Measurements from ENCODE around the gene TMEM8B.

TMEM8B gene

DNA sequence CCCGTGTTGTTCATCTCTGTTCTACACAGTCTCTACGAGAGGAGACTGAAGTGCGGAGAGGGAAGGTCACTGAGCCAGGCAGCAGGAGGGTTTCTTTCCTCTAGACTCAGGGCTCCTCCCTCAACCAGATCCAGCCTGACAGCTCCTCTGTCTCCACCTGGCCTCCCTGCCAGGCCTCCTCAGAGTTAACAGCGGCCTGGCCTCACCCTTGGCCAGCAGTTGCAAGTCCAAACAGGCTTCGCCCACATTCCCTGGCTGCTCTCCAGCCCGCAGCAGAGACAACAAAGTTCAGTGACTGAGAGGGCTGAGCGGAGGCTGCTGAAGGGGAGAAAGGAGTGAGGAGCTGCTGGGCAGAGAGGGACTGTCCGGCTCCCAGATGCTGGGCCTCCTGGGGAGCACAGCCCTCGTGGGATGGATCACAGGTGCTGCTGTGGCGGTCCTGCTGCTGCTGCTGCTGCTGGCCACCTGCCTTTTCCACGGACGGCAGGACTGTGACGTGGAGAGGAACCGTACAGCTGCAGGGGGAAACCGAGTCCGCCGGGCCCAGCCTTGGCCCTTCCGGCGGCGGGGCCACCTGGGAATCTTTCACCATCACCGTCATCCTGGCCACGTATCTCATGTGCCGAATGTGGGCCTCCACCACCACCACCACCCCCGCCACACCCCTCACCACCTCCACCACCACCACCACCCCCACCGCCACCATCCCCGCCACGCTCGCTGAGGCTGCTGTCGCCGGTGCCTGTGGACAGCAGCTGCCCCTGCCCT is 77.1 kb downstream of the TMEM8B start, which contains the start of gene HRCT1:
Gene HRCT1 (plus strand): TSS at position 291 of the 768 bp plus-strand sequence. CDS start 86 bp downstream, at position 377.
- Histone ChIP-seq H3K14ac (ENCODE audit: low read length) (peak within 1 kb of the TSS; percentile 48), H3K9me3 (replicated peaks in 1 of 2; ENCODE audit: control insufficient read depth in 2 of 2, insufficient read depth in 1 of 2, low read depth in 1 of 2, low read length in 2 of 2) (no peaks in the 10 kb centered on the region), H2BK12ac (ENCODE audit: low read length) (peak within 1 kb of the TSS; percentile 77), H3K4me2 (ENCODE audit: insufficient read depth, low read length, poor library complexity, severe bottlenecking) (no peak within 1 kb of the TSS), H3K79me1 (ENCODE audit: low read depth, low read length) (no peaks in the 10 kb centered on the region), H3K4me1 (ENCODE audit: control insufficient read depth in 2 of 2, insufficient read depth in 1 of 2, low read depth in 1 of 2, low read length in 2 of 2) (peaks cover 23 to 50% of the 10 kb centered on the region in 2 donors), H2AK5ac (ENCODE audit: low read depth, low read length) (peak within 1 kb of the TSS; percentile 99), H3K4me3 (ENCODE audit: low read length in 2 of 2) (no peak within 1 kb of the TSS), H3K27ac (replicated peaks; ENCODE audit: low read length) (peak within 1 kb of the TSS; percentile 88), H2BK15ac (ENCODE audit: low read length) (peak within 1 kb of the TSS; percentile 88), H4K8ac (ENCODE audit: low read depth, low read length) (peak within 1 kb of the TSS; percentile 68), H3K36me3 (replicated peaks in 1 of 2; ENCODE audit: control insufficient read depth in 2 of 2, insufficient read depth in 2 of 2, low read length in 2 of 2) (no peaks in the 10 kb centered on the region), H2AFZ (ENCODE audit: low read length) (peak within 1 kb of the TSS; percentile 87), H3K27me3 (ENCODE audit: control insufficient read depth in 3 of 3, insufficient read depth in 3 of 3, low read depth in 1 of 3, low read length in 3 of 3) (peaks cover 0 to 2% (median 0%) of the 10 kb centered on the region in 3 experiments), H2BK120ac (ENCODE audit: low read depth, low read length) (peak within 1 kb of the TSS; percentile 95), H3K9ac (ENCODE audit: low read depth, low read length, poor library complexity) (peak within 1 kb of the TSS; percentile 61), H3K23ac (ENCODE audit: low read depth, low read length, poor library complexity) (peak within 1 kb of the TSS; percentile 23), H3K4ac (ENCODE audit: low read length) (peak within 1 kb of the TSS; percentile 39), H4K91ac (ENCODE audit: low read depth, low read length, poor library complexity) (peak within 1 kb of the TSS; percentile 64), H2BK5ac (ENCODE audit: low read length) (peak within 1 kb of the TSS; percentile 76), H3K18ac (ENCODE audit: low read length) (peak within 1 kb of the TSS; percentile 91)
- no peak for DNase-seq (ENCODE audit: low spot score)
- WGBS, 2 donors (ENCODE audit: extremely low coverage in 2 of 2, insufficient read length in 2 of 2, insufficient replicate concordance in 1 of 2) = no CpG with 5 or more reads among the region's 30 CpGs

DNA sequence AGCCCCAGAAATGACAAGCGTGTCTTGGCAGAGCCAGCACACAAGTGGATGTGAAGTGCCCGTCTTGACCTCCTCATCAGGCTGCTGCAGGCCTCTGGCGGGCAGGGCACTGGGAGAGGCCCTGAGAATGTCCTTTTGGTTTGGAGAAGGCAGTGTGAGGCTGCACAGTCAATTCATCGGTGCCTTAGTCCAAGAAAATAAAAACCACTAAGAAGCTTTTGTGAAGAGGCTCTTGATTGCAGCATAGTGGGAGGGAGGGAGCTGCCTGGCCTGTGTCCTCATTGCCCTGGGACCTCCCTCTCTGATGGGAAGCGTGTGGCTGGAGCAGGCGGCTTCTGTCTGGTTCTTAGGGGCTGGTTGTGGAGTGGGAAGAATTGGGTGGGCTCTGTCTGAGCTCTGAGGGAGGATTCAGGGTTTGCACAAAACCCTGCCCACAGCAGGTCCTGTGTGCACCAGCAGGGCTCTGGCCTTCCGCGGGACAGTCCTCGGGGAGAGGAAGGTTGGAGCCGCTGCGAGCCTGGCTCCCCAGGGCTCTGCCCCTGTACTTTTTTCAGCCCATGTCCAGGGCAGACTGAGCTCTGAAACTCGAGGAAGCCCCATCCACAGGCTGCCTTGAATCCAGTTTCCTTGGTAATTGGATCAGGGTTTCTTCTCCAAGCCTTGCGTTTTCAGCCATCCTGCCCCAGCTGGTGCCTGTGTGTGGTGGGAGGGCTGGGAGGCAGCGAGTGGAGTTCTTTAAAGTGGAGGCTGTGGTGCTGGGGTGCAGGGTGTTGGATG is 78.1 kb downstream of the TMEM8B start:
- H3K4ac ChIP-seq (ENCODE audit: low read length) = no peak overlapping the region
- H2BK120ac ChIP-seq (ENCODE audit: low read depth, low read length) = peak overlapping the region; percentile 74
- H3K9ac ChIP-seq (ENCODE audit: low read depth, low read length, poor library complexity) = no peak overlapping the region
- no CpG with 5 or more reads among the region's 14 CpGs for WGBS, 2 donors (ENCODE audit: extremely low coverage in 2 of 2, insufficient read length in 2 of 2, insufficient replicate concordance in 1 of 2)
- H3K36me3 ChIP-seq (replicated peaks in 1 of 2; ENCODE audit: control insufficient read depth in 2 of 2, insufficient read depth in 2 of 2, low read length in 2 of 2) = no peaks in the 10 kb centered on the region
- peak overlapping the region; percentile 76 for H2BK5ac ChIP-seq (ENCODE audit: low read length)
- H2BK15ac ChIP-seq (ENCODE audit: low read length) = peak overlapping the region; percentile 88
- H3K4me1 ChIP-seq (ENCODE audit: control insufficient read depth in 2 of 2, insufficient read depth in 1 of 2, low read depth in 1 of 2, low read length in 2 of 2) = peaks cover 23 to 50% of the 10 kb centered on the region in 2 donors
- peak overlapping the region; percentile 48 for H3K14ac ChIP-seq (ENCODE audit: low read length)
- no peak overlapping the region for H3K4me3 ChIP-seq (ENCODE audit: low read length in 2 of 2)
- H2AFZ ChIP-seq (ENCODE audit: low read length) = peak overlapping the region; percentile 87
- peak overlapping the region; percentile 40 for H2AK5ac ChIP-seq (ENCODE audit: low read depth, low read length)
- no peak for DNase-seq (ENCODE audit: low spot score)
- no peaks in the 10 kb centered on the region for H3K79me1 ChIP-seq (ENCODE audit: low read depth, low read length)
- peak overlapping the region; percentile 86 for H3K18ac ChIP-seq (ENCODE audit: low read length)
- H4K91ac ChIP-seq (ENCODE audit: low read depth, low read length, poor library complexity) = peak overlapping the region; percentile 41
- H3K23ac ChIP-seq (ENCODE audit: low read depth, low read length, poor library complexity) = no peak overlapping the region
- no peaks in the 10 kb centered on the region for H3K9me3 ChIP-seq (replicated peaks in 1 of 2; ENCODE audit: control insufficient read depth in 2 of 2, insufficient read depth in 1 of 2, low read depth in 1 of 2, low read length in 2 of 2)
- peak overlapping the region; percentile 28 for H3K4me2 ChIP-seq (ENCODE audit: insufficient read depth, low read length, poor library complexity, severe bottlenecking)
- peak overlapping the region; percentile 33 for H2BK12ac ChIP-seq (ENCODE audit: low read length)
- peak overlapping the region; percentile 68 for H4K8ac ChIP-seq (ENCODE audit: low read depth, low read length)
- H3K27me3 ChIP-seq (ENCODE audit: control insufficient read depth in 3 of 3, insufficient read depth in 3 of 3, low read depth in 1 of 3, low read length in 3 of 3) = peaks cover 0 to 2% (median 0%) of the 10 kb centered on the region in 3 experiments
- peak overlapping the region; percentile 88 for H3K27ac ChIP-seq (replicated peaks; ENCODE audit: low read length)

DNA sequence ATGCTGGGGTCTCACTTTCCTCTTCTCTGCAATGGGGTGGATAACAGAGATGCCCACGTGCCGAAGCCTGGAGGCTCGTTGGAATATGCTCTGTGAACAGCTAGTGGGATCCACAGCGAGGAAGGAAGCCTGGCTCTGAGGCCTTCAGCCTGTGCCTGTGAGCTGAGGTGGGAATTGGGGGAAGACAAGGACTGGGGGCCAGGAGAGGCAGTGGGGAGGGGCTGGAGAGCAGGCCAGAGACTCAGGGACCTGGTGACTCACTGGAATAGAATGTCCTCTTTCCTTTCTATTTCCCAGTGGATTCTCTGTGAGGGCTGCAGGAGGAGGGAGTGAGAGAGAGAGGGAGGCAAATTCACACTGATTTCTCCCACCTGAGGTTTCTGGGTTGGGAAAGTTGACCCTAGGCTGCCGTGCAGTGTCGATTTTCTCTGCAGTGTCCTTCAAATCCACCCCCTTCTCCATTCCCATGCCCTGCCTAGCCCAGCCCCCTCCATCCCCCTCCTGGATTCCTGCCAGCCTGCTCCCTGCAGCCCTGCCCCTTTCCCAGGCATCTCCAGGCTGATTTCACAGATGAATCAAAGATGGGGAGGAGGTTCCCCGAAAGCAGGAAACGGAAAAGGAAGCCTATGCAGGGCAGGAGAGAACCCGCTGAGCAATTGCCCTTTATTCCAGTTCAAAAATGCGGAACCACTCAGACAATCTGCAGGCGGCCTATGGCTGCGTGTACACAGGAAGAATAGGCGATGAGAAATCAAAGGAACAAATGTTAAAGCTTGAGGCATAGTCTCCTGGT is 78.9 kb downstream of the TMEM8B start:
- Histone ChIP-seq H2BK120ac (ENCODE audit: low read depth, low read length) (peak overlapping the region; percentile 74), H3K9ac (ENCODE audit: low read depth, low read length, poor library complexity) (no peak overlapping the region), H3K4me2 (ENCODE audit: insufficient read depth, low read length, poor library complexity, severe bottlenecking) (peak overlapping the region; percentile 28), H3K27me3 (ENCODE audit: control insufficient read depth in 3 of 3, insufficient read depth in 3 of 3, low read depth in 1 of 3, low read length in 3 of 3) (peaks cover 0 to 2% (median 0%) of the 10 kb centered on the region in 3 experiments), H3K23ac (ENCODE audit: low read depth, low read length, poor library complexity) (no peak overlapping the region), H3K4me3 (ENCODE audit: low read length in 2 of 2) (no peak overlapping the region), H3K18ac (ENCODE audit: low read length) (peak overlapping the region; percentile 86), H2AFZ (ENCODE audit: low read length) (peak overlapping the region; percentile 87), H2BK15ac (ENCODE audit: low read length) (peak overlapping the region; percentile 22), H2BK12ac (ENCODE audit: low read length) (no peak overlapping the region), H4K8ac (ENCODE audit: low read depth, low read length) (no peak overlapping the region), H3K9me3 (replicated peaks in 1 of 2; ENCODE audit: control insufficient read depth in 2 of 2, insufficient read depth in 1 of 2, low read depth in 1 of 2, low read length in 2 of 2) (no peaks in the 10 kb centered on the region), H3K4ac (ENCODE audit: low read length) (no peak overlapping the region), H3K36me3 (replicated peaks in 1 of 2; ENCODE audit: control insufficient read depth in 2 of 2, insufficient read depth in 2 of 2, low read length in 2 of 2) (no peaks in the 10 kb centered on the region), H3K14ac (ENCODE audit: low read length) (no peak overlapping the region), H2BK5ac (ENCODE audit: low read length) (peak overlapping the region; percentile 76), H2AK5ac (ENCODE audit: low read depth, low read length) (peak overlapping the region; percentile 20), H3K79me1 (ENCODE audit: low read depth, low read length) (no peaks in the 10 kb centered on the region), H4K91ac (ENCODE audit: low read depth, low read length, poor library complexity) (peak overlapping the region; percentile 41), H3K27ac (replicated peaks; ENCODE audit: low read length) (peak overlapping the region; percentile 88), H3K4me1 (ENCODE audit: control insufficient read depth in 2 of 2, insufficient read depth in 1 of 2, low read depth in 1 of 2, low read length in 2 of 2) (peaks cover 23 to 50% of the 10 kb centered on the region in 2 donors)
- WGBS, 2 donors (ENCODE audit: extremely low coverage in 2 of 2, insufficient read length in 2 of 2, insufficient replicate concordance in 1 of 2) = no CpG with 5 or more reads among the region's 13 CpGs
- DNase-seq (ENCODE audit: low spot score) = peak; percentile 50
